HCT116 (cell line): ENCODE measurements around the gene TMC3. TPM values are rescaled to one million over a fixed set of nuclear protein-coding genes. Genes with fewer than 3 reads are reported as not detected.

Experiments used
- ATAC-seq: fragments of 200-7000 bp; cut with Tn5 transposase; 2 replicates; pipeline ENCODE4 v1.9.1; 2020; ENCODE audit warnings: mild to moderate bottlenecking, moderate library complexity
- BruUV-seq: library from RNA; stranded (reverse); fragments of 400-500 nt; replicated peaks from 2 replicates; lab custom pipeline; 2021; lab: Mats Ljungman, UMichigan
- CTCF ChIA-PET: fragments of 300-600 bp; sonication (Branson Sonifier 250); formaldehyde crosslinking; loops from one replicate; lab custom pipeline; 2021; ENCODE audit warnings: antibody characterized with exemption; lab: Charles Lee
- POLR2A ChIA-PET: fragments of 300-600, 350-600 bp; sonication (Branson Sonifier 250); formaldehyde crosslinking; loops from one replicate; lab custom pipeline; 2021; ENCODE audit warnings: antibody characterized with exemption; lab: Charles Lee
- RAD21 ChIA-PET, 2 experiments: fragments of 300-600 bp; sonication (Branson Sonifier 250); formaldehyde crosslinking; loops; one replicate each; lab custom pipeline; 2023; ENCODE audit warnings: low total read pairs in 2 of 2; ENCODE audit not compliant: uncharacterized antibody in 2 of 2, unreplicated experiment in 2 of 2, low non-redundant PET in 1 of 2; lab: Charles Lee
- DNase-seq: peaks from one replicate; pipeline ENCODE4 v3.0.0-alpha.2; 2010; ENCODE audit warnings: low read depth, low spot score
- H2AFZ ChIP-seq: fragments of 200-600 bp; shearing (Covaris generic), sonication (generic); 2 replicates; pipeline ENCODE4 v1.6.1; 2017; ENCODE audit warnings: low read depth, mixed run types, mixed read lengths, antibody characterized with exemption, low read length; ENCODE audit not compliant: poor library complexity, severe bottlenecking
- H3K27ac ChIP-seq: 2 replicates; pipeline ENCODE4 v1.5.1; 2012; ENCODE audit warnings: low read depth, low read length
- H3K27me3 ChIP-seq: fragments of 200-600 bp; sonication (generic); 2 replicates; pipeline ENCODE4 v1.6.1; 2016; ENCODE audit warnings: mixed run types, low read length, mixed read lengths; ENCODE audit not compliant: insufficient read depth
- H3K36me3 ChIP-seq, 2 experiments: fragments of 200-500 bp in 1 of 2; fragments of 200-600 bp in 1 of 2; sonication (Bioruptor generic) in 1 of 2; sonication (generic) in 1 of 2; 2 replicates each; pipeline versions ENCODE4 v1.5.1 to v1.6.1; 2014 to 2016; ENCODE audit warnings: low read length in 2 of 2, inconsistent platforms in 1 of 2, mixed read lengths in 1 of 2, mixed run types in 1 of 2; ENCODE audit not compliant: insufficient read depth in 2 of 2, control insufficient read depth in 1 of 2
- H3K4me1 ChIP-seq, 2 experiments: fragments of 200-600 bp in 1 of 2; sonication (generic) in 1 of 2; 2 replicates each; pipeline versions ENCODE4 v1.5.1 to v1.6.1; 2012 to 2017; ENCODE audit warnings: low read length in 2 of 2, inconsistent platforms in 1 of 2, mild to moderate bottlenecking in 1 of 2, mixed read lengths in 1 of 2, mixed run types in 1 of 2, moderate library complexity in 1 of 2; ENCODE audit not compliant: insufficient read depth in 2 of 2, control insufficient read depth in 1 of 2
- H3K4me2 ChIP-seq: fragments of 200-600 bp; sonication (generic); 2 replicates; pipeline ENCODE4 v1.6.1; 2017; ENCODE audit warnings: mixed run types, low read length, mixed read lengths
- H3K4me3 ChIP-seq, 2 experiments: fragments of 200-600 bp in 1 of 2; sonication (generic) in 1 of 2; replicated peaks in 1 of 2; 2 replicates each; pipeline ENCODE4 v1.5.1; 2011 to 2016; ENCODE audit warnings: low read length in 2 of 2, control low read depth in 1 of 2, low read depth in 1 of 2, mild to moderate bottlenecking in 1 of 2, mixed read lengths in 1 of 2, mixed run types in 1 of 2
- H3K79me2 ChIP-seq: fragments of 200-600 bp; sonication (generic); 2 replicates; pipeline ENCODE4 v1.6.1; 2017; ENCODE audit warnings: mild to moderate bottlenecking, mixed run types, low read length, moderate library complexity, mixed read lengths; ENCODE audit not compliant: insufficient read depth
- H3K9ac ChIP-seq: fragments of 200-600 bp; sonication (generic); 2 replicates; pipeline ENCODE4 v1.6.1; 2016; ENCODE audit warnings: low read length, mixed read lengths
- H3K9me2 ChIP-seq: fragments of 200-600 bp; sonication (generic), shearing (Covaris generic); 2 replicates; pipeline ENCODE4 v1.6.1; 2017; ENCODE audit warnings: mixed run types, mild to moderate bottlenecking, moderate library complexity; ENCODE audit not compliant: insufficient read depth
- H3K9me3 ChIP-seq, 2 experiments: fragments of 200-500 bp in 1 of 2; fragments of 200-600 bp in 1 of 2; sonication (Bioruptor generic) in 1 of 2; sonication (generic) in 1 of 2; 2 replicates each; pipeline ENCODE4 v1.6.1; 2014 to 2017; ENCODE audit warnings: low read length in 2 of 2, mixed read lengths in 2 of 2, inconsistent platforms in 1 of 2, low read depth in 1 of 2, mild to moderate bottlenecking in 1 of 2, mixed run types in 1 of 2, moderate library complexity in 1 of 2; ENCODE audit not compliant: control insufficient read depth in 1 of 2, insufficient read depth in 1 of 2
- H4K20me1 ChIP-seq: fragments of 200-600 bp; sonication (generic), shearing (Covaris generic); 2 replicates; pipeline ENCODE4 v1.6.1; 2017; ENCODE audit warnings: mixed run types, mild to moderate bottlenecking, moderate library complexity; ENCODE audit not compliant: insufficient read depth
- ATF3 ChIP-seq: IDR thresholded peaks from 2 replicates; pipeline ENCODE4 v1.6.1; 2012
- CBX3 ChIP-seq: IDR thresholded peaks from 2 replicates; pipeline ENCODE4 v1.6.1; 2012; ENCODE audit warnings: low read depth
- CEBPB ChIP-seq: IDR thresholded peaks from 2 replicates; pipeline ENCODE4 v1.6.1; 2012; ENCODE audit warnings: low read depth
- EGR1 ChIP-seq: IDR thresholded peaks from 2 replicates; pipeline ENCODE4 v1.6.1; 2012; ENCODE audit warnings: low read depth
- ELF1 ChIP-seq: IDR thresholded peaks from 2 replicates; pipeline ENCODE4 v1.6.1; 2012; ENCODE audit warnings: low read depth, borderline replicate concordance
- EZH2phosphoT487 ChIP-seq: fragments of 200-600 bp; IDR thresholded peaks from 2 replicates; pipeline ENCODE4 v1.6.1; 2018; ENCODE audit warnings: antibody characterized with exemption, borderline replicate concordance
- FOSL1 ChIP-seq: IDR thresholded peaks from 2 replicates; pipeline ENCODE4 v1.6.1; 2012; ENCODE audit warnings: low read depth
- JUND ChIP-seq: IDR thresholded peaks from 2 replicates; pipeline ENCODE4 v1.6.1; 2012
- MAX ChIP-seq: IDR thresholded peaks from 2 replicates; pipeline ENCODE4 v1.6.1; 2012
- POLR2AphosphoS5 ChIP-seq: IDR thresholded peaks from 2 replicates; pipeline ENCODE4 v1.6.1; 2011; ENCODE audit warnings: mild to moderate bottlenecking, low read depth, low read length, moderate library complexity
- RAD21 ChIP-seq: IDR thresholded peaks from 2 replicates; pipeline ENCODE4 v1.6.1; 2012; ENCODE audit warnings: low read depth, mild to moderate bottlenecking
- REST ChIP-seq: IDR thresholded peaks from 2 replicates; pipeline ENCODE4 v1.6.1; 2012; ENCODE audit warnings: low read depth
- SIN3A ChIP-seq: IDR thresholded peaks from 2 replicates; pipeline ENCODE4 v1.6.1; 2012; ENCODE audit warnings: low read depth
- SP1 ChIP-seq: IDR thresholded peaks from 2 replicates; pipeline ENCODE4 v1.6.1; 2012; ENCODE audit warnings: low read depth
- SRF ChIP-seq: IDR thresholded peaks from 2 replicates; pipeline ENCODE4 v1.6.1; 2012; ENCODE audit warnings: low read depth
- TCF7L2 ChIP-seq: IDR thresholded peaks from 2 replicates; pipeline ENCODE4 v1.7.0; 2011; ENCODE audit warnings: borderline replicate concordance, inconsistent platforms; ENCODE audit not compliant: insufficient read depth, insufficient read length; ENCODE audit errors: extremely low read depth
- YY1 ChIP-seq: IDR thresholded peaks from 2 replicates; pipeline ENCODE4 v1.6.1; 2011; ENCODE audit warnings: low read length, low read depth, moderate library complexity, mild to moderate bottlenecking; ENCODE audit not compliant: insufficient replicate concordance; ENCODE audit errors: extremely low read depth
- ZBTB33 ChIP-seq: IDR thresholded peaks from 2 replicates; pipeline ENCODE4 v1.6.1; 2011; ENCODE audit warnings: mild to moderate bottlenecking, low read length, moderate library complexity; ENCODE audit not compliant: insufficient replicate concordance; ENCODE audit errors: extremely low read depth
- ZFX ChIP-seq: fragments of 450-650 bp; IDR thresholded peaks from 2 replicates; pipeline ENCODE4 v1.6.1; 2017
- ZNF274 ChIP-seq: fragments of 200-500 bp; sonication (Bioruptor generic); IDR thresholded peaks from 2 replicates; pipeline ENCODE4 v1.6.1; 2014; ENCODE audit warnings: mild to moderate bottlenecking, low read depth, low read length, inconsistent platforms
- intact Hi-C: fragments of 100-400 bp; cut with micrococcal nuclease; formaldehyde crosslinking; loops from 2 replicates; pipeline ENCODE4 v1.10.0; 2022
- total RNA-seq: library from RNA; stranded (reverse); gene quantifications from one replicate; pipeline ENCODE4 v1.2.1, GENCODE V29; 2021; ENCODE audit not compliant: unreplicated experiment

Gene TMC3
- total RNA-seq, 1 experiment from 2014 or later: not detected

DNA sequence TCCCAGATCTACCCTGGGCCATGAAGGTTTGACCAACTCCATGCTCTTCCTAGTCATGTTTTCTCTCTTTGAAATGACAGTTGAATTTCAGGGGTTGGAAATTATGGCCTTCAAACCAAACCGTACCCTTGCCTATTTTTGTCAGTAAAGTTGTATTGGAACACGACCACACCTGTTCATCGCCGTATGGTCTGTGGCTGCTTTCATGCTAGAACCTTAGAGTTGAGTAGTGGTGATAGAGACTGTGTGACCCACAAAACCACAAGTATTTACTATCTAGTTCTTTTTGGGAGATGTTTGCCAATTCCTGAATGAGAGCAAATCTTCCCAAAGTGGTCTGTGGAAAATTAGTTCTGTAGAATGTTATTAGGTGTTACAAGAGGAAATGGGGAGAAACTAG, 26.1 kb downstream of the TMC3 start:
- ATAC-seq: no peak
- H3K4me3 ChIP-seq: no peak overlapping the region

More for the DNA sequence above, 26.1 kb downstream of the TMC3 start:
- RAD21 ChIA-PET: no interaction called here
- BruUV-seq: no TSS peak
- H4K20me1 ChIP-seq: no peaks in the 10 kb centered on the region
- no peak for DNase-seq
- no peaks in the 10 kb centered on the region for H3K79me2 ChIP-seq
- intact Hi-C loops: no loop called here
- POLR2A ChIA-PET: no interaction called here
- no peak overlapping the region for H3K4me2 ChIP-seq
- H3K9ac ChIP-seq: no peak overlapping the region
- TF ChIP-seq YY1 (no peak), EZH2phosphoT487 (no peak), ZBTB33 (no peak), RAD21 (no peak), SRF (no peak), REST (no peak), SIN3A (no peak), ATF3 (no peak), ZNF274 (no peak), TCF7L2 (no peak), ZFX (no peak), ELF1 (no peak), SP1 (no peak), CEBPB (no peak), CBX3 (no peak), MAX (no peak), POLR2AphosphoS5 (no peak), EGR1 (no peak), FOSL1 (no peak), JUND (no peak)
- no peaks in the 10 kb centered on the region for H3K36me3 ChIP-seq
- no peak overlapping the region for H2AFZ ChIP-seq
- no peak overlapping the region for H3K27ac ChIP-seq
- H3K4me1 ChIP-seq: no peaks in the 10 kb centered on the region
- no peaks in the 10 kb centered on the region for H3K9me2 ChIP-seq
- H3K27me3 ChIP-seq: no peaks in the 10 kb centered on the region
- CTCF ChIA-PET: no interaction called here
- no peaks in the 10 kb centered on the region for H3K9me3 ChIP-seq
